HepG2 (cell line): Measurements from ENCODE around the gene SIX4. TPM values are rescaled to one million over a fixed set of nuclear protein-coding genes. Genes with fewer than 3 reads are reported as not detected.

Source experiments
- ATAD3A ChIP-seq: sonication (generic); formaldehyde crosslinking; IDR thresholded peaks from 2 replicates; pipeline ENCODE4 v1.4.0; 2020; ENCODE audit warnings: missing genetic modification reagents
- ERF ChIP-seq: IDR thresholded peaks from 2 replicates; pipeline ENCODE4 v1.6.1; 2018; ENCODE audit warnings: missing biosample characterization, missing genetic modification reagents
- GABPB1 ChIP-seq: IDR thresholded peaks from 2 replicates; pipeline ENCODE4 v1.6.1; 2016; ENCODE audit warnings: mild to moderate bottlenecking, missing genetic modification reagents, moderate library complexity, missing compliant biosample characterization
- HNF4G ChIP-seq, 2 experiments: sonication (generic) in 1 of 2; formaldehyde crosslinking in 1 of 2; IDR thresholded peaks; 2 replicates each; pipeline versions ENCODE4 v1.4.0 to v1.6.1; 2011 to 2020; ENCODE audit warnings: borderline replicate concordance in 2 of 2, low read depth in 2 of 2, mild to moderate bottlenecking in 2 of 2, low read length in 1 of 2, missing genetic modification reagents in 1 of 2, moderate library complexity in 1 of 2
- KAT2B ChIP-seq: fragments of 150-350 bp; IDR thresholded peaks from 2 replicates; pipeline ENCODE4 v1.6.1; 2014; ENCODE audit warnings: low read depth, low read length, borderline replicate concordance
- KDM1A ChIP-seq: IDR thresholded peaks from 2 replicates; pipeline ENCODE4 v1.6.1; 2016; ENCODE audit warnings: missing compliant biosample characterization
- KLF12 ChIP-seq: sonication (generic); formaldehyde crosslinking; IDR thresholded peaks from 2 replicates; pipeline ENCODE4 v1.4.0; 2020; ENCODE audit warnings: missing genetic modification reagents, borderline replicate concordance
- MXD4 ChIP-seq: IDR thresholded peaks from 2 replicates; pipeline ENCODE4 v1.6.1; 2016; ENCODE audit warnings: mild to moderate bottlenecking, missing biosample characterization, missing genetic modification reagents
- POGZ ChIP-seq: sonication (generic); formaldehyde crosslinking; IDR thresholded peaks from 2 replicates; pipeline ENCODE4 v1.4.0; 2020; ENCODE audit warnings: mild to moderate bottlenecking, missing genetic modification reagents
- RXRA ChIP-seq: sonication (generic); formaldehyde crosslinking; IDR thresholded peaks from 2 replicates; pipeline ENCODE4 v1.5.1; 2020; ENCODE audit warnings: missing genetic modification reagents
- SIX1 ChIP-seq: sonication (generic); formaldehyde crosslinking; IDR thresholded peaks from 2 replicates; pipeline ENCODE4 v1.4.0; 2020; ENCODE audit warnings: missing genetic modification reagents, borderline replicate concordance
- TEAD2 ChIP-seq: sonication (generic); formaldehyde crosslinking; IDR thresholded peaks from 2 replicates; pipeline ENCODE4 v1.9.0; 2021; ENCODE audit warnings: missing genetic modification reagents
- ZNF296 ChIP-seq: sonication (generic); formaldehyde crosslinking; conservative IDR thresholded peaks from 2 replicates; pipeline ENCODE4 v1.5.0; 2020; ENCODE audit warnings: mild to moderate bottlenecking, missing genetic modification reagents
- ZNF468 ChIP-seq: sonication (generic); formaldehyde crosslinking; IDR thresholded peaks from 2 replicates; pipeline ENCODE4 v1.8.0; 2022; ENCODE audit warnings: mild to moderate bottlenecking, moderate library complexity, missing genetic modification reagents
- ZNF557 ChIP-seq: sonication (generic); formaldehyde crosslinking; IDR thresholded peaks from 2 replicates; pipeline ENCODE4 v1.4.0; 2020; ENCODE audit warnings: missing genetic modification reagents
- ZNF629 ChIP-seq: sonication (generic); formaldehyde crosslinking; conservative IDR thresholded peaks from 2 replicates; pipeline ENCODE4 v1.5.0; 2020; ENCODE audit warnings: missing genetic modification reagents
- ZNF652 ChIP-seq: IDR thresholded peaks from 2 replicates; pipeline ENCODE4 v1.6.1; 2016; ENCODE audit warnings: low read depth, borderline replicate concordance
- ZSCAN29 ChIP-seq: sonication (generic); formaldehyde crosslinking; conservative IDR thresholded peaks from 2 replicates; pipeline ENCODE4 v1.4.0; 2020; ENCODE audit warnings: mild to moderate bottlenecking, missing genetic modification reagents
- polyA plus RNA-seq, 8 experiments: library from polyadenylated mRNA; depleted of rRNA in 3 of 8; stranded (reverse) in 7 of 8; unstranded in 1 of 8; fragments of >200 nt; fragmentation: Illumina TruSeq in 4 of 8; extraction: Trizol in 4 of 8; gene quantifications; 2 replicates each; pipeline versions ENCODE4 v1.2.1 to v1.2.3, GENCODE V29; 2011 to 2016; ENCODE audit warnings: low read depth in 4 of 8, missing spikeins in 1 of 8, mixed read lengths in 1 of 8; ENCODE audit not compliant: insufficient read depth in 1 of 8
- total RNA-seq, 5 experiments: library from RNA; depleted of rRNA; stranded (reverse); fragments of >200 nt; fragmentation: Illumina TruSeq; extraction: Trizol; gene quantifications; 2 replicates each; pipeline ENCODE4 v1.2.3, GENCODE V29; 2016; ENCODE audit warnings: low read depth in 1 of 5
- TF ChIP-seq, protein P1 (sequence below): sonication (generic); formaldehyde crosslinking; IDR thresholded peaks from 2 replicates; pipeline ENCODE4 v1.4.0; 2020; ENCODE audit warnings: missing genetic modification reagents, low read depth, mild to moderate bottlenecking, borderline replicate concordance
- TF ChIP-seq, protein P2 (sequence below): sonication (generic); formaldehyde crosslinking; IDR thresholded peaks from 2 replicates; pipeline ENCODE4 v1.4.0; 2020; ENCODE audit warnings: missing genetic modification reagents
- TF ChIP-seq, protein P3 (sequence below): sonication (generic); formaldehyde crosslinking; IDR thresholded peaks from 2 replicates; pipeline ENCODE4 v1.8.0; 2023; ENCODE audit warnings: mild to moderate bottlenecking, missing genetic modification reagents
- TF ChIP-seq, protein P4 (sequence below): sonication (generic); formaldehyde crosslinking; IDR thresholded peaks from 2 replicates; pipeline ENCODE4 v1.4.0; 2020; ENCODE audit warnings: missing genetic modification reagents

Gene SIX4
- total and polyA plus RNA-seq, 2 of the 13 experiments (the other 11 are each of a cell fraction or from before 2014, with no cell fraction given) = 5.0 to 6.0 TPM

DNA sequence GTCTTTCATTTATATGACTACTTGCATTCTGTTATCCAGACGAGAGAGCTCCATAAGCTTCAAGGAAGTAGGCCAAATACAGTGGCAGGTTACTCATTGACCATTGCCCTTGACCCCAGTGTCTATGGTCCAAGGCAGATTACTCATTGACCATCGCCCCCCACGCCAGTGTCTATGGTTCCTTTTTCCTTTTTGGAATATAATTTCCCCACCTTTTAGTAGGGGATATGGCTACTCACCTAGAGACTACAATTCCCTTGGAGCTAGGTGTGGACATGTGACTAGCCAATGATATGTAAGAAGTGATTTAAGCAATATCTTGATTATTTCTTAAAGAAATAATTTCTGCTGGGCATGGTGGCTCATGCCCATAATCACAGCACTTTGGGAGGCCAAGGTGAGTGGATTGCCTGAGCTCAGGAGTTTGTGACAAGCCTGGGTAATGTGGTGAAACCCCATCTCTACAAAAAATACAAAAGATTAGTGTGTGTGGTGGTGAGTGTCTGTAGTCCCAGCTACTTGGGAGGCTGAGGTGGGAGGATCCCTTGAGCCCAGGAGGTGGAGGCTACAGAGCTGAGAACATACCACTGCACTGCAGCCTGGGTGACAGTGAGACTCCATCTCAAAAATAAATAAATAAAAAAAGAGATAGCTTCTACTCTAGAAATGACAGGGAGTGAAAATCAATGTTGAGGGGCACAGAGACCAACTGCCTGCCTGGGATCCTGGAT lies 32.6 kb downstream of the SIX4 start (continued):
- TF ChIP-seq, protein P1, sequence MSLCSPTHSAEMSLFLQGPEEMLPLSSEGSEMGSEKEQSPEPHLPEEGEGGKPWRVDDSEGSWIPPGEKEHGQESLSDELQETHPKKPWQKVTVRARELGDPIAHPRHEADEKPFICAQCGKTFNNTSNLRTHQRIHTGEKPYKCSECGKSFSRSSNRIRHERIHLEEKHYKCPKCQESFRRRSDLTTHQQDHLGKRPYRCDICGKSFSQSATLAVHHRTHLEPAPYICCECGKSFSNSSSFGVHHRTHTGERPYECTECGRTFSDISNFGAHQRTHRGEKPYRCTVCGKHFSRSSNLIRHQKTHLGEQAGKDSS = no peak
- TF ChIP-seq ZNF652 (CRISPR knock-in tag) = no peak
- no peak for TF ChIP-seq ATAD3A (CRISPR knock-in tag)
- TF ChIP-seq TEAD2 (CRISPR knock-in tag) = no peak
- TF ChIP-seq, protein P2, sequence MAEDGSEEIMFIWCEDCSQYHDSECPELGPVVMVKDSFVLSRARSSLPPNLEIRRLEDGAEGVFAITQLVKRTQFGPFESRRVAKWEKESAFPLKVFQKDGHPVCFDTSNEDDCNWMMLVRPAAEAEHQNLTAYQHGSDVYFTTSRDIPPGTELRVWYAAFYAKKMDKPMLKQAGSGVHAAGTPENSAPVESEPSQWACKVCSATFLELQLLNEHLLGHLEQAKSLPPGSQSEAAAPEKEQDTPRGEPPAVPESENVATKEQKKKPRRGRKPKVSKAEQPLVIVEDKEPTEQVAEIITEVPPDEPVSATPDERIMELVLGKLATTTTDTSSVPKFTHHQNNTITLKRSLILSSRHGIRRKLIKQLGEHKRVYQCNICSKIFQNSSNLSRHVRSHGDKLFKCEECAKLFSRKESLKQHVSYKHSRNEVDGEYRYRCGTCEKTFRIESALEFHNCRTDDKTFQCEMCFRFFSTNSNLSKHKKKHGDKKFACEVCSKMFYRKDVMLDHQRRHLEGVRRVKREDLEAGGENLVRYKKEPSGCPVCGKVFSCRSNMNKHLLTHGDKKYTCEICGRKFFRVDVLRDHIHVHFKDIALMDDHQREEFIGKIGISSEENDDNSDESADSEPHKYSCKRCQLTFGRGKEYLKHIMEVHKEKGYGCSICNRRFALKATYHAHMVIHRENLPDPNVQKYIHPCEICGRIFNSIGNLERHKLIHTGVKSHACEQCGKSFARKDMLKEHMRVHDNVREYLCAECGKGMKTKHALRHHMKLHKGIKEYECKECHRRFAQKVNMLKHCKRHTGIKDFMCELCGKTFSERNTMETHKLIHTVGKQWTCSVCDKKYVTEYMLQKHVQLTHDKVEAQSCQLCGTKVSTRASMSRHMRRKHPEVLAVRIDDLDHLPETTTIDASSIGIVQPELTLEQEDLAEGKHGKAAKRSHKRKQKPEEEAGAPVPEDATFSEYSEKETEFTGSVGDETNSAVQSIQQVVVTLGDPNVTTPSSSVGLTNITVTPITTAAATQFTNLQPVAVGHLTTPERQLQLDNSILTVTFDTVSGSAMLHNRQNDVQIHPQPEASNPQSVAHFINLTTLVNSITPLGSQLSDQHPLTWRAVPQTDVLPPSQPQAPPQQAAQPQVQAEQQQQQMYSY (CRISPR knock-in tag) = no peak
- 0 out of 2 replicates have a peak, but pooled peaks have one; percentile 13 for TF ChIP-seq POGZ
- no peak for TF ChIP-seq ZNF557 (CRISPR knock-in tag)
- TF ChIP-seq KLF12 (CRISPR knock-in tag) = no peak
- no peak for TF ChIP-seq MXD4 (CRISPR knock-in tag)
- TF ChIP-seq ZNF629 (CRISPR knock-in tag) = no peak
- TF ChIP-seq, protein P3, sequence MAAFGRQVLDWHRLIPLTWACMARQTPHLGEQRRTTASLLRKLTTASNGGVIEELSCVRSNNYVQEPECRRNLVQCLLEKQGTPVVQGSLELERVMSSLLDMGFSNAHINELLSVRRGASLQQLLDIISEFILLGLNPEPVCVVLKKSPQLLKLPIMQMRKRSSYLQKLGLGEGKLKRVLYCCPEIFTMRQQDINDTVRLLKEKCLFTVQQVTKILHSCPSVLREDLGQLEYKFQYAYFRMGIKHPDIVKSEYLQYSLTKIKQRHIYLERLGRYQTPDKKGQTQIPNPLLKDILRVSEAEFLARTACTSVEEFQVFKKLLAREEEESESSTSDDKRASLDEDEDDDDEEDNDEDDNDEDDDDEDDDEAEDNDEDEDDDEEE (CRISPR knock-in tag) = no peak
- TF ChIP-seq HNF4G (IDR thresholded peaks at IDR 0.05; ENCODE audit: borderline replicate concordance, low read depth, low read length) = peak; percentile 69
- TF ChIP-seq HNF4G (CRISPR knock-in tag; IDR thresholded peaks at IDR 0.05; ENCODE audit: borderline replicate concordance, low read depth) = no peak
- TF ChIP-seq GABPB1 (CRISPR knock-in tag) = no peak
- no peak for TF ChIP-seq ZNF468 (CRISPR knock-in tag)
- no peak; the same call in 1 of the 2 replicates for TF ChIP-seq SIX1
- TF ChIP-seq KAT2B = no peak
- TF ChIP-seq, protein P4, sequence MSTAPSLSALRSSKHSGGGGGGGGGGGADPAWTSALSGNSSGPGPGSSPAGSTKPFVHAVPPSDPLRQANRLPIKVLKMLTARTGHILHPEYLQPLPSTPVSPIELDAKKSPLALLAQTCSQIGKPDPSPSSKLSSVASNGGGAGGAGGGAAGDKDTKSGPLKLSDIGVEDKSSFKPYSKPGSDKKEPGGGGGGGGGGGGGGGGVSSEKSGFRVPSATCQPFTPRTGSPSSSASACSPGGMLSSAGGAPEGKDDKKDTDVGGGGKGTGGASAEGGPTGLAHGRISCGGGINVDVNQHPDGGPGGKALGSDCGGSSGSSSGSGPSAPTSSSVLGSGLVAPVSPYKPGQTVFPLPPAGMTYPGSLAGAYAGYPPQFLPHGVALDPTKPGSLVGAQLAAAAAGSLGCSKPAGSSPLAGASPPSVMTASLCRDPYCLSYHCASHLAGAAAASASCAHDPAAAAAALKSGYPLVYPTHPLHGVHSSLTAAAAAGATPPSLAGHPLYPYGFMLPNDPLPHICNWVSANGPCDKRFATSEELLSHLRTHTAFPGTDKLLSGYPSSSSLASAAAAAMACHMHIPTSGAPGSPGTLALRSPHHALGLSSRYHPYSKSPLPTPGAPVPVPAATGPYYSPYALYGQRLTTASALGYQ (CRISPR knock-in tag) = no peak
- TF ChIP-seq RXRA (CRISPR knock-in tag) = peak; percentile 51; the same call in 1 of the 2 replicates
- TF ChIP-seq ZNF296 (CRISPR knock-in tag) = no peak
- TF ChIP-seq KDM1A (CRISPR knock-in tag) = no peak
- TF ChIP-seq ERF (CRISPR knock-in tag) = 0 out of 2 replicates have a peak, but pooled peaks have one; percentile 41
- TF ChIP-seq ZSCAN29 = no peak
